BLaER1 (cell line): ENCODE measurements around the gene GZMM.

ENCODE experiments used
- H3K27ac ChIP-seq: shearing (Covaris generic); formaldehyde crosslinking; 2 replicates; pipeline ENCODE4 v1.8.1; 2022
- H3K27me3 ChIP-seq: shearing (Covaris generic); formaldehyde crosslinking; 2 replicates; pipeline ENCODE4 v1.8.1; 2022
- H3K36me3 ChIP-seq: shearing (Covaris generic); formaldehyde crosslinking; 2 replicates; pipeline ENCODE4 v1.8.1; 2022
- H3K4me1 ChIP-seq: shearing (Covaris generic); formaldehyde crosslinking; 2 replicates; pipeline ENCODE4 v1.8.1; 2022
- H3K4me2 ChIP-seq: shearing (Covaris generic); formaldehyde crosslinking; 2 replicates; pipeline ENCODE4 v1.8.1; 2022
- H3K4me3 ChIP-seq: shearing (Covaris generic); formaldehyde crosslinking; 2 replicates; pipeline ENCODE4 v1.8.1; 2022
- H3K9ac ChIP-seq: shearing (Covaris generic); formaldehyde crosslinking; 2 replicates; pipeline ENCODE4 v1.8.1; 2022
- H3K9me3 ChIP-seq: shearing (Covaris generic); formaldehyde crosslinking; 2 replicates; pipeline ENCODE4 v1.8.1; 2022
- H4K20me1 ChIP-seq: shearing (Covaris generic); formaldehyde crosslinking; 2 replicates; pipeline ENCODE4 v1.8.1; 2022
- Cebpa-rat ChIP-seq: shearing (Covaris generic); IDR thresholded peaks from 2 replicates; pipeline ENCODE4 v1.8.1; 2022

The GZMM gene

GRCh38 chr19:560121-560520 lies 16.3 kb downstream of the GZMM start:
- Histone ChIP-seq H4K20me1 (no peaks in the 10 kb centered on the region), H3K9me3 (peaks cover 25% of the 10 kb centered on the region), H3K27me3 (no peaks in the 10 kb centered on the region), H3K9ac (no peak overlapping the region), H3K36me3 (peaks cover 19% of the 10 kb centered on the region), H3K4me3 (no peak overlapping the region), H3K4me1 (peaks cover 34% of the 10 kb centered on the region), H3K27ac (no peak overlapping the region), H3K4me2 (peak overlapping the region; percentile 56; the same call in 1 of the 2 replicates)
- no peak for TF ChIP-seq Cebpa-rat

DNA sequence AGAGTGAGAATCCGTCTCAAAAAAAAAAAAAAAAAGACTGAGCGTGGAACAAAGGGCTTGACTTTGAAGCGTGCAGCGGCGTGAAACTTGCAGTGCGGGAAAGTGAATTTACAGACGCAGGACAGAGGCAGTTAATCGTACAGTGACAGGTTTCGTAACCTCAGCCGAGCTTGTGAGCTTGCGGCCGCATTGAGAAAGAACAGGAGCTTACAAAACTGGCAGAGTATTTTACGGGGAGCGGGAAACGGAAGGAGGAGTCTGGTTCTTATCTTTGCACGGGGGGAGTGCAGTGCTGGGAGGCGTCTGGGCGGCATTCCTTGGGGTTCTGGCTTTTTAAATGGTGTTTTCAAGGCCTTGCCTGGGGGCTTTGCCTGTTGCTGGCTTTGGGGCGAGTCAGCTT lies 22.6 kb downstream of the GZMM start:
- H3K27ac ChIP-seq = no peak overlapping the region
- H3K27me3 ChIP-seq = no peaks in the 10 kb centered on the region
- no peak overlapping the region for H3K4me2 ChIP-seq
- H4K20me1 ChIP-seq = no peaks in the 10 kb centered on the region
- peaks cover 15% of the 10 kb centered on the region for H3K36me3 ChIP-seq
- no peak overlapping the region for H3K9ac ChIP-seq
- H3K4me1 ChIP-seq = peaks cover 6% of the 10 kb centered on the region
- no peak overlapping the region for H3K4me3 ChIP-seq
- TF ChIP-seq Cebpa-rat = no peak
- H3K9me3 ChIP-seq = peaks cover 21% of the 10 kb centered on the region

DNA sequence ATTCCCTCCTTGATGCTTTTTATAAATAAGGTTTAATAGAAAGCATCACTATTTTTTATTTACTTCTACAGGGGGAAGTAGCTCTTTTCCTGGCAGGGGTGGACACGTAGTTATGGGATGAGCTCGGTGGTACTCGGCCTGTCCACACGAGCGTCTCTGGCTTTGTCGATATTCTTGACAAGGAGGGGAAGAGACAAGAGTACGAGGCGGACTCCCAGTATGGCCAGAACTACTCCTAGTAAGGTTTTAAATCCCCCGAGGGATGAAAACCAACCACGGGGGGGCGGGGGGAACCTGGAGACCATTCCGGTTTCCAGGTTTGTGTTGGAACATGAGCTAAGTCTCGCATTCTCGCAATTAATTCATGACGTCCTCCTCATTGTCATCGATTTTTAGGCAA lies 23.0 kb downstream of the GZMM start:
- H3K27ac ChIP-seq = no peak overlapping the region
- TF ChIP-seq Cebpa-rat = no peak
- no peak overlapping the region for H3K9ac ChIP-seq
- H3K27me3 ChIP-seq = no peaks in the 10 kb centered on the region
- no peak overlapping the region for H3K4me2 ChIP-seq
- no peak overlapping the region for H3K4me3 ChIP-seq
- peaks cover 15% of the 10 kb centered on the region for H3K36me3 ChIP-seq
- H4K20me1 ChIP-seq = no peaks in the 10 kb centered on the region
- H3K4me1 ChIP-seq = peaks cover 10% of the 10 kb centered on the region
- peaks cover 18% of the 10 kb centered on the region for H3K9me3 ChIP-seq

GRCh38 chr19:567296-567900 lies 23.5 kb downstream of the GZMM start:
- no peak overlapping the region for H3K9ac ChIP-seq
- no peaks in the 10 kb centered on the region for H3K27me3 ChIP-seq
- no peak overlapping the region for H3K27ac ChIP-seq
- no peak overlapping the region for H3K4me2 ChIP-seq
- H3K36me3 ChIP-seq = peaks cover 10% of the 10 kb centered on the region
- peaks cover 10% of the 10 kb centered on the region for H3K4me1 ChIP-seq
- TF ChIP-seq Cebpa-rat = no peak
- no peak overlapping the region for H3K4me3 ChIP-seq
- H3K9me3 ChIP-seq = peaks cover 13% of the 10 kb centered on the region
- no peaks in the 10 kb centered on the region for H4K20me1 ChIP-seq

GRCh38 chr19:570251-570686 lies 26.4 kb downstream of the GZMM start:
- Histone ChIP-seq H3K4me1 (peaks cover 29% of the 10 kb centered on the region), H3K9ac (no peak overlapping the region), H3K27ac (no peak overlapping the region), H3K4me2 (no peak overlapping the region), H3K4me3 (no peak overlapping the region), H4K20me1 (peaks cover 27% of the 10 kb centered on the region), H3K9me3 (no peaks in the 10 kb centered on the region; the same call in 1 of the 2 replicates), H3K36me3 (no peaks in the 10 kb centered on the region), H3K27me3 (no peaks in the 10 kb centered on the region)
- TF ChIP-seq Cebpa-rat = no peak

GRCh38 chr19:570937-571565 lies 27.2 kb downstream of the GZMM start:
- Histone ChIP-seq H3K36me3 (peaks cover 2% of the 10 kb centered on the region), H3K9me3 (no peaks in the 10 kb centered on the region; the same call in 1 of the 2 replicates), H3K27ac (peak overlapping the region; percentile 81), H3K4me1 (peaks cover 36% of the 10 kb centered on the region), H4K20me1 (peaks cover 35% of the 10 kb centered on the region), H3K9ac (peak overlapping the region; percentile 79), H3K27me3 (no peaks in the 10 kb centered on the region), H3K4me3 (peak overlapping the region; percentile 99), H3K4me2 (peak overlapping the region; percentile 85)
- no peak for TF ChIP-seq Cebpa-rat

DNA sequence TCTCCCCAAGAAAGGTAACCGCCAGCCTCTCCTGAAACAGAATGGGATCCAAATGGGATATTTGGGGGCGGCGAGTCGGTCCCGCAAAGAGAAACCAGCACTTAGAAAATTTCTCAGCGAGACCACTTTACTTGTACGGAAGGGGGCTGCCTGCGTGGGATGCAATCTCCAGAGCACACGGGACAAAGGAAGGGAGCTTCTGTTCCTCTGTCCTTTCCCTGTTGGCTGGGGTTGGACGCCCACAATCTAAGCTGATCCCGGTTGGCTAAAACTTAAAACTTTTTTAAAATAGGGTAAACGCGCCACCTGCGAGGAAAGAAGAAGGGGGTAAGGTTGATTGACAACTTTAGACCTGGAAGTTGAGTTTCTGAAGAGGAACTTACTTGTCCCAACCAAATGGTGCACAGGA lies 27.7 kb downstream of the GZMM start:
- Histone ChIP-seq H3K9ac (peak overlapping the region; percentile 79), H4K20me1 (peaks cover 40% of the 10 kb centered on the region), H3K36me3 (peaks cover 7% of the 10 kb centered on the region), H3K4me1 (peaks cover 41% of the 10 kb centered on the region), H3K27ac (peak overlapping the region; percentile 81), H3K27me3 (no peaks in the 10 kb centered on the region), H3K4me3 (peak overlapping the region; percentile 99), H3K4me2 (peak overlapping the region; percentile 85), H3K9me3 (no peaks in the 10 kb centered on the region; the same call in 1 of the 2 replicates)
- no peak for TF ChIP-seq Cebpa-rat

- Histone ChIP-seq H3K4me2 (peak within 1 kb of the TSS; percentile 99), H3K4me3 (peak within 1 kb of the TSS; percentile 99), H3K27me3 (no peaks in the 10 kb centered on the region), H3K9ac (peak within 1 kb of the TSS; percentile 99), H3K36me3 (peaks cover 14% of the 10 kb centered on the region), H3K27ac (peak within 1 kb of the TSS; percentile 96), H4K20me1 (peaks cover 47% of the 10 kb centered on the region), H3K9me3 (no peaks in the 10 kb centered on the region; the same call in 1 of the 2 replicates), H3K4me1 (peaks cover 48% of the 10 kb centered on the region)
- TF ChIP-seq Cebpa-rat = no peak
Measured at GRCh38 chr19:572140-572742, 28.4 kb downstream of the GZMM start, which contains the start of gene BSG. TSS of gene BSG (plus strand) at chr19:572596. CDS start at chr19:572635, 39 bp downstream.

GRCh38 chr19:572743-573518 lies 29.1 kb downstream of the GZMM start:
- peak overlapping the region; percentile 96 for H3K27ac ChIP-seq

More at GRCh38 chr19:572743-573518, 29.1 kb downstream of the GZMM start:
- Histone ChIP-seq H3K27me3 (no peaks in the 10 kb centered on the region), H3K4me1 (peaks cover 49% of the 10 kb centered on the region), H4K20me1 (peaks cover 54% of the 10 kb centered on the region), H3K4me2 (peak overlapping the region; percentile 99), H3K9ac (peak overlapping the region; percentile 99), H3K36me3 (peaks cover 21% of the 10 kb centered on the region), H3K9me3 (no peaks in the 10 kb centered on the region; the same call in 1 of the 2 replicates), H3K4me3 (peak overlapping the region; percentile 99)
- TF ChIP-seq Cebpa-rat = no peak
